HepG2 (cell line): ENCODE data around the gene CMIP. TPM values are rescaled to one million over a fixed set of nuclear protein-coding genes. Genes with fewer than 3 reads are reported as not detected.

ENCODE experiments used
- ATAC-seq: fragments of 200-7000 bp; cut with Tn5 transposase; 3 replicates; pipeline ENCODE4 v1.9.1; 2020; ENCODE audit warnings: mild to moderate bottlenecking, moderate library complexity
- BruUV-seq: library from RNA; stranded (reverse); fragments of 400-500 nt; replicated peaks from 2 replicates; lab custom pipeline; 2021; lab: Mats Ljungman, UMichigan
- CTCF ChIA-PET: fragments of 300-600 bp; formaldehyde crosslinking; extraction: SDS; loops from one replicate; lab custom pipeline; 2021; ENCODE audit warnings: low total read pairs, inconsistent platforms, low intra/inter-chr PET ratio; lab: Yijun Ruan, JAX
- POLR2A ChIA-PET: fragments of 350-600 bp; sonication (Branson Sonifier 250); formaldehyde crosslinking; loops from one replicate; lab custom pipeline; 2020; ENCODE audit warnings: antibody characterized with exemption, inconsistent platforms; lab: Yijun Ruan, JAX
- DNase-seq: peaks from one replicate; pipeline ENCODE4 v3.0.0-alpha.2; 2015; ENCODE audit warnings: low spot score
- FAIRE-seq: peaks from 3 replicates; lab custom pipeline; 2011; peaks lifted over from hg19 to GRCh38; lab: Jason Lieb, UNC
- H2AFZ ChIP-seq: one replicate; pipeline ENCODE4 v1.6.1; 2011; ENCODE audit warnings: low read length, inconsistent platforms
- H3K27ac ChIP-seq: fragments of 300-600 bp; 3 replicates; pipeline ENCODE4 v1.8.0; 2011; ENCODE audit warnings: mixed run types, mild to moderate bottlenecking, mixed read lengths, low read length, inconsistent platforms; ENCODE audit not compliant: insufficient read depth; ENCODE audit errors: extremely low read length
- H3K27me3 ChIP-seq, 2 experiments: fragments of 200-600 bp in 1 of 2; 2 replicates in 1 of 2; 3 replicates in 1 of 2; pipeline versions ENCODE4 v1.6.0 to v1.8.0; 2011; ENCODE audit warnings: low read length in 2 of 2, mild to moderate bottlenecking in 2 of 2, moderate library complexity in 2 of 2, inconsistent platforms in 1 of 2; ENCODE audit not compliant: insufficient read depth in 2 of 2, control insufficient read depth in 1 of 2
- H3K36me3 ChIP-seq, 2 experiments: fragments of 200-600 bp in 1 of 2; replicated peaks in 1 of 2; 2 replicates in 1 of 2; 3 replicates in 1 of 2; pipeline versions ENCODE4 v1.5.1 to v1.8.0; 2011; ENCODE audit warnings: low read length in 2 of 2, inconsistent platforms in 1 of 2; ENCODE audit not compliant: insufficient read depth in 2 of 2, control insufficient read depth in 1 of 2
- H3K4me1 ChIP-seq: 2 replicates; pipeline ENCODE4 v1.5.1; 2012; ENCODE audit warnings: low read length, inconsistent platforms; ENCODE audit not compliant: insufficient read depth
- H3K4me2 ChIP-seq: 2 replicates; pipeline ENCODE4 v1.6.0; 2011; ENCODE audit warnings: low read depth, low read length, inconsistent platforms
- H3K4me3 ChIP-seq, 3 experiments: fragments of 200-600 bp in 1 of 3; sonication (generic), shearing (Covaris generic) in 1 of 3; replicated peaks in 1 of 3; 2 replicates each; pipeline ENCODE4 v1.5.1; 2011 to 2016; ENCODE audit warnings: low read length in 3 of 3, inconsistent platforms in 2 of 3, low read depth in 2 of 3, mild to moderate bottlenecking in 2 of 3, control low read depth in 1 of 3, mixed read lengths in 1 of 3; ENCODE audit not compliant: insufficient read depth in 1 of 3
- H3K79me2 ChIP-seq: one replicate; pipeline ENCODE4 v1.6.1; 2011; ENCODE audit warnings: low read length, inconsistent platforms; ENCODE audit not compliant: insufficient read depth
- H3K9ac ChIP-seq: 2 replicates; pipeline ENCODE4 v1.6.0; 2011; ENCODE audit warnings: mild to moderate bottlenecking, low read depth, low read length, inconsistent platforms; ENCODE audit not compliant: insufficient read depth
- H3K9me3 ChIP-seq: 2 replicates; pipeline ENCODE4 v1.5.1; 2012; ENCODE audit warnings: mild to moderate bottlenecking, low read length
- H4K20me1 ChIP-seq: 2 replicates; pipeline ENCODE4 v1.6.0; 2011; ENCODE audit warnings: inconsistent platforms, mild to moderate bottlenecking, low read length, moderate library complexity; ENCODE audit not compliant: insufficient read depth
- AGO2 ChIP-seq: fragments of 200-400 bp; formaldehyde crosslinking; optimal IDR thresholded peaks from 2 replicates; pipeline ENCODE3; 2017; ENCODE audit warnings: mild to moderate bottlenecking, low read depth, low read length, moderate library complexity
- HNRNPL ChIP-seq: fragments of 200-400 bp; formaldehyde crosslinking; IDR thresholded peaks from 2 replicates; pipeline ENCODE4 v1.6.1; 2017; ENCODE audit warnings: mild to moderate bottlenecking, low read depth, low read length
- KLF16 ChIP-seq, 2 experiments: sonication (generic) in 1 of 2; formaldehyde crosslinking in 1 of 2; IDR thresholded peaks; 2 replicates each; pipeline versions ENCODE4 v1.6.1 to v1.8.0; 2016 to 2023; ENCODE audit warnings: missing genetic modification reagents in 2 of 2, missing compliant biosample characterization in 1 of 2
- NPAS2 ChIP-seq: sonication (generic); formaldehyde crosslinking; IDR thresholded peaks from 2 replicates; pipeline ENCODE4 v1.8.0; 2022; ENCODE audit warnings: mild to moderate bottlenecking, missing genetic modification reagents, borderline replicate concordance
- ZBTB33 ChIP-seq: sonication (generic); formaldehyde crosslinking; IDR thresholded peaks from 2 replicates; pipeline ENCODE4 v1.4.0; 2020; ENCODE audit warnings: missing genetic modification reagents
- ZNF558 ChIP-seq: sonication (generic); formaldehyde crosslinking; IDR thresholded peaks from 2 replicates; pipeline ENCODE4 v1.9.0; 2022; ENCODE audit warnings: mild to moderate bottlenecking, missing genetic modification reagents, borderline replicate concordance
- ZNF768 ChIP-seq: sonication (generic); formaldehyde crosslinking; IDR thresholded peaks from 2 replicates; pipeline ENCODE4 v1.4.0; 2020; ENCODE audit warnings: missing genetic modification reagents
- WGBS: methylation state at CpG from one replicate; pipeline ENCODE4 v1.1.6; 2017; ENCODE audit warnings: low lambda C conversion rate; 5-methylcytosine and 5-hydroxymethylcytosine counted together
- in situ Hi-C: cut with HindIII; loops from 2 replicates; pipeline ENCODE4 v1.10.0; 2017; ENCODE audit warnings: low pct_unique_long_range_greater_than_20kb; ENCODE audit not compliant: extremely low pct_ligation_motif_present
- intact Hi-C: fragments of 100-400 bp; cut with micrococcal nuclease; formaldehyde crosslinking; loops from one replicate; pipeline ENCODE4 v1.10.0; 2022; ENCODE audit not compliant: unreplicated experiment
- polyA plus RNA-seq, 8 experiments: library from polyadenylated mRNA; depleted of rRNA in 3 of 8; stranded (reverse) in 7 of 8; unstranded in 1 of 8; fragments of >200 nt; fragmentation: Illumina TruSeq in 4 of 8; extraction: Trizol in 4 of 8; gene quantifications; 2 replicates each; pipeline versions ENCODE4 v1.2.1 to v1.2.3, GENCODE V29; 2011 to 2016; ENCODE audit warnings: low read depth in 4 of 8, missing spikeins in 1 of 8, mixed read lengths in 1 of 8; ENCODE audit not compliant: insufficient read depth in 1 of 8
- total RNA-seq, 5 experiments: library from RNA; depleted of rRNA; stranded (reverse); fragments of >200 nt; fragmentation: Illumina TruSeq; extraction: Trizol; gene quantifications; 2 replicates each; pipeline ENCODE4 v1.2.3, GENCODE V29; 2016; ENCODE audit warnings: low read depth in 1 of 5

The CMIP gene
- total and polyA plus RNA-seq, 2 of the 13 experiments (the other 11 are each of a cell fraction or from before 2014, with no cell fraction given): 10.9 to 18.1 TPM

GRCh38 chr16:81486540-81487061 lies 42.0 kb downstream of the CMIP start:
- H3K4me3 ChIP-seq: no peak overlapping the region
- peaks cover 97% of the 10 kb centered on the region for H4K20me1 ChIP-seq
- H3K27ac ChIP-seq: no peak overlapping the region
- H3K4me1 ChIP-seq: peaks cover 60% of the 10 kb centered on the region
- intact Hi-C loops: no loop called here
- no peak overlapping the region for H2AFZ ChIP-seq
- H3K4me2 ChIP-seq: no peak overlapping the region
- H3K9me3 ChIP-seq: no peaks in the 10 kb centered on the region
- TF ChIP-seq AGO2 (peak; percentile 64), KLF16 (CRISPR knock-in tag; IDR thresholded peaks at IDR 0.05) (no peak)
- TF ChIP-seq, all 625 proteins: peak for 1
- POLR2A ChIA-PET: interaction anchor here (2.1 kb wide), 1 partner anchor 29 kb away, joined by 6 read pairs; no protein-coding TSS in a partner anchor
- Histone ChIP-seq H3K27me3 (no peaks in the 10 kb centered on the region), H3K79me2 (peaks cover 98% of the 10 kb centered on the region), H3K9ac (no peak overlapping the region), H3K36me3 (peaks cover 16 to 49% of the 10 kb centered on the region in 2 experiments)
- no peak for DNase-seq
- in situ Hi-C loops: no loop called here
- BruUV-seq: no TSS peak
- CTCF ChIA-PET: no interaction called here
- 98% methylated on average over 22 of the region's 22 CpGs for WGBS
- FAIRE-seq: no peak
- no peak for ATAC-seq

GRCh38 chr16:81487301-81487720 lies 42.7 kb downstream of the CMIP start:
- peaks cover 100% of the 10 kb centered on the region for H3K79me2 ChIP-seq
- H3K9me3 ChIP-seq: no peaks in the 10 kb centered on the region
- no peak for FAIRE-seq
- H2AFZ ChIP-seq: no peak overlapping the region
- WGBS: 96% methylated on average over 9 of the region's 14 CpGs
- no peaks in the 10 kb centered on the region for H3K27me3 ChIP-seq
- BruUV-seq: no TSS peak
- H3K4me2 ChIP-seq: no peak overlapping the region
- peaks cover 53% of the 10 kb centered on the region for H3K4me1 ChIP-seq
- POLR2A ChIA-PET: no interaction called here
- no peak for ATAC-seq
- peaks cover 97% of the 10 kb centered on the region for H4K20me1 ChIP-seq
- no peak overlapping the region for H3K9ac ChIP-seq
- no peak for DNase-seq
- no peak overlapping the region for H3K27ac ChIP-seq
- TF ChIP-seq NPAS2 (CRISPR knock-in tag) (no peak), HNRNPL (peak; percentile 60), ZNF768 (peak; percentile 95), ZNF558 (CRISPR knock-in tag) (no peak), ZBTB33 (CRISPR knock-in tag) (peak; percentile 78; the same call in 1 of the 2 replicates)
- peaks cover 16 to 51% of the 10 kb centered on the region in 2 experiments for H3K36me3 ChIP-seq
- CTCF ChIA-PET: no interaction called here
- no peak overlapping the region for H3K4me3 ChIP-seq
- in situ Hi-C loops: no loop called here
- intact Hi-C loops: no loop called here
